Caco-2 (cell line): ENCODE measurements around the gene OVOL1. TPM values are rescaled to one million over a fixed set of nuclear protein-coding genes. Genes with fewer than 3 reads are reported as not detected.
"Not testable (repeated sequence)": the region's sequence is repeated elsewhere in the genome, so short reads cannot be mapped to it uniquely, and the experiment has no call there.

Experiments
- BruUV-seq: library from RNA; stranded (reverse); fragments of 400-500 nt; replicated peaks from 2 replicates; lab custom pipeline; 2021; lab: Mats Ljungman, UMichigan
- CTCF ChIA-PET: fragments of 300-600 bp; sonication (Branson Sonifier 250); formaldehyde crosslinking; loops from one replicate; lab custom pipeline; 2022; ENCODE audit warnings: antibody characterized with exemption; lab: Charles Lee
- POLR2A ChIA-PET: fragments of 300-600 bp; sonication (Branson Sonifier 250); formaldehyde crosslinking; loops from one replicate; lab custom pipeline; 2022; ENCODE audit warnings: antibody characterized with exemption; lab: Charles Lee
- DNase-seq, 2 experiments: peaks; one replicate each; pipeline versions ENCODE4 v3.0.0 to v3.0.0-alpha.2; 2020 to 2022
- H3K27me3 ChIP-seq: replicated peaks from 2 replicates; pipeline ENCODE4 v1.6.0; 2011; ENCODE audit warnings: low read length; ENCODE audit not compliant: control insufficient read depth, insufficient read depth
- H3K36me3 ChIP-seq: 2 replicates; pipeline ENCODE4 v1.5.1; 2011; ENCODE audit warnings: low read length; ENCODE audit not compliant: control insufficient read depth, insufficient read depth
- H3K4me1 ChIP-seq: fragments of 250-450 bp; sonication (Bioruptor Pico); 2 replicates; pipeline ENCODE4 v1.5.1; 2020; ENCODE audit warnings: mild to moderate bottlenecking
- H3K4me3 ChIP-seq: 2 replicates; pipeline ENCODE4 v1.5.1; 2011; ENCODE audit warnings: low read depth, mild to moderate bottlenecking, control low read depth, low read length
- H3K9me3 ChIP-seq: fragments of 250-450 bp; sonication (Bioruptor Pico); 2 replicates; pipeline ENCODE4 v1.5.1; 2020; ENCODE audit warnings: mild to moderate bottlenecking, moderate library complexity
- H3K27ac Mint-ChIP-seq: one replicate; pipeline ENCODE4 v1.8.0; 2022; ENCODE audit warnings: mixed read lengths; ENCODE audit not compliant: unreplicated experiment
- H3K27me3 Mint-ChIP-seq: one replicate; pipeline ENCODE4 v1.8.0; 2022; ENCODE audit warnings: mixed read lengths; ENCODE audit not compliant: insufficient read depth, unreplicated experiment
- H3K36me3 Mint-ChIP-seq: one replicate; pipeline ENCODE4 v1.8.0; 2022; ENCODE audit warnings: mild to moderate bottlenecking, mixed read lengths; ENCODE audit not compliant: insufficient read depth, unreplicated experiment
- H3K4me1 Mint-ChIP-seq: one replicate; pipeline ENCODE4 v1.8.0; 2022; ENCODE audit warnings: low read depth, mixed read lengths; ENCODE audit not compliant: unreplicated experiment
- H3K4me3 Mint-ChIP-seq: one replicate; pipeline ENCODE4 v1.8.0; 2022; ENCODE audit warnings: mild to moderate bottlenecking, moderate library complexity, mixed read lengths; ENCODE audit not compliant: unreplicated experiment
- H3K9me3 Mint-ChIP-seq: one replicate; pipeline ENCODE4 v1.8.0; 2022; ENCODE audit warnings: mixed read lengths; ENCODE audit not compliant: unreplicated experiment
- CTCF ChIP-seq, 2 experiments: fragments of 200-600 bp in 1 of 2; IDR thresholded peaks; 1 replicate in 1 of 2; 2 replicates in 1 of 2; pipeline versions ENCODE4 v1.5.1 to v1.8.0; 2011 to 2022; ENCODE audit warnings: antibody characterized with exemption in 1 of 2, control low read depth in 1 of 2, inconsistent platforms in 1 of 2, low read depth in 1 of 2, low read length in 1 of 2, mild to moderate bottlenecking in 1 of 2, moderate library complexity in 1 of 2; ENCODE audit not compliant: insufficient read depth in 1 of 2, severe bottlenecking in 1 of 2, unreplicated experiment in 1 of 2
- intact Hi-C: fragments of 100-400 bp; cut with micrococcal nuclease; formaldehyde crosslinking; loops from one replicate; pipeline ENCODE4 v1.10.0; 2022; ENCODE audit not compliant: unreplicated experiment
- total RNA-seq: library from RNA; stranded (reverse); gene quantifications from 2 replicates; pipeline ENCODE4 v1.2.3, GENCODE V29; 2022

The OVOL1 gene
- total RNA-seq, 1 experiment from 2014 or later, result 21.2 TPM

DNA sequence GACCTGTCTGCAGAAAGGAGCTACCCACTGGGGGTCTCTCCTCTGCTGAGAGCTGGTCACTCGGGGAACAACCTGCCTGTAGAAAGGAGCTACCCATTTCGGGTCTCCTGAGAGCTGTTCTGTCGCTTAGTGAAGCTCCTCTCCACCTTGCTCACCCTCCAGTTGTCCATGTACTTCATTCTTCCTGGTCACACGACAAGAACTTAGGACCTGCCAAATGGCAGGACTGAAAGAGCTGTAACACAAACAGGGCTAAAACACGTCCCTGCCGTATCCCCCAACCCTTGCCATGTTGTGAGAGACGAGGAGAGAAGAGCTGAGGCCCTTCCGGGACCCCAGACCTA lies 42.2 kb upstream of the OVOL1 start:
- Histone ChIP-seq H3K36me3 (no peaks in the 10 kb centered on the region), H3K4me3 (no peak overlapping the region), H3K4me1 (no peaks in the 10 kb centered on the region), H3K27me3 (no peaks in the 10 kb centered on the region; the same call in none of the 2 replicates), H3K9me3 (no peaks in the 10 kb centered on the region)
- Mint-ChIP-seq H3K27ac (no peak overlapping the region), H3K27me3 (peaks cover 4% of the 10 kb centered on the region), H3K4me1 (no peaks in the 10 kb centered on the region), H3K9me3 (no peaks in the 10 kb centered on the region), H3K36me3 (no peaks in the 10 kb centered on the region), H3K4me3 (no peak overlapping the region)
- no peak for TF ChIP-seq CTCF (IDR thresholded peaks at IDR 0.05; ENCODE audit: insufficient read depth in 1 of 2, low read depth in 1 of 2, low read length in 1 of 2, severe bottlenecking in 1 of 2, unreplicated experiment in 1 of 2)
- ChIA-PET POLR2A (no interaction called here), CTCF (interaction anchor here (0.6 to 1.6 kb wide), 17 partner anchors 24 to 214 kb away, joined by 3 to 17 read pairs (median 5); partner anchors contain the start of genes CCDC85B, MUS81, OVOL1 and RNASEH2C)
- DNase-seq, result no peak
- intact Hi-C loops, result loop anchor here (1.0 kb wide), 1 partner anchor 74 kb away; no protein-coding TSS in a partner anchor
- BruUV-seq, result no TSS peak

- Histone ChIP-seq H3K27me3 (no peaks in the 10 kb centered on the region; the same call in none of the 2 replicates), H3K4me1 (no peaks in the 10 kb centered on the region), H3K36me3 (no peaks in the 10 kb centered on the region), H3K4me3 (no peak overlapping the region), H3K9me3 (no peaks in the 10 kb centered on the region)
- ChIA-PET CTCF (interaction anchor here (0.6 to 1.6 kb wide), 17 partner anchors 24 to 213 kb away, joined by 3 to 17 read pairs (median 5); partner anchors contain the start of genes CCDC85B, MUS81, OVOL1 and RNASEH2C), POLR2A (no interaction called here)
- Mint-ChIP-seq H3K4me1 (no peaks in the 10 kb centered on the region), H3K9me3 (no peaks in the 10 kb centered on the region), H3K27ac (no peak overlapping the region), H3K27me3 (peaks cover 4% of the 10 kb centered on the region), H3K36me3 (no peaks in the 10 kb centered on the region), H3K4me3 (no peak overlapping the region)
- BruUV-seq, result no TSS peak
- TF ChIP-seq CTCF (IDR thresholded peaks at IDR 0.05; ENCODE audit: insufficient read depth in 1 of 2, low read depth in 1 of 2, low read length in 1 of 2, severe bottlenecking in 1 of 2, unreplicated experiment in 1 of 2), result no peak
- no peak for DNase-seq
- intact Hi-C loops, result no loop called here
These were observed 41.8 kb upstream of the OVOL1 start for GRCh38 chr11:65745049-65745448.

DNA sequence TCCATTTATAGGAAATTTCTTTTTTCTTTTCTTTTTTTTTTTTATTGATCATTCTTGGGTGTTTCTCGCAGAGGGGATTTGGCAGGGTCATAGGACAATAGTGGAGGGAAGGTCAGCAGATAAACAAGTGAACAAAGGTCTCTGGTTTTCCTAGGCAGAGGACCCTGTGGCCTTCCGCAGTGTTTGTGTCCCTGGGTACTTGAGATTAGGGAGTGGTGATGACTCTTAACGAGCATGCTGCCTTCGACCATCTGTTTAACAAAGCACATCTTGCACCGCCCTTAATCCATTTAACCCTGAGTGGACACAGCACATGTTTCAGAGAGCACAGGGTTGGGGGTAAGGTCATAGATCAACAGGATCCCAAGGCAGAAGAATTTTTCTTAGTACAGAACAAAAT lies 24.7 kb upstream of the OVOL1 start:
- H3K27me3 ChIP-seq, H3K4me3 Mint-ChIP-seq, H3K27me3 Mint-ChIP-seq, H3K4me1 ChIP-seq, H3K4me3 ChIP-seq, CTCF ChIA-PET, intact Hi-C loops, BruUV-seq, H3K36me3 ChIP-seq, H3K4me1 Mint-ChIP-seq, H3K27ac Mint-ChIP-seq, H3K36me3 Mint-ChIP-seq, H3K9me3 ChIP-seq, H3K9me3 Mint-ChIP-seq, POLR2A ChIA-PET, DNase-seq: not testable (repeated sequence)

DNA sequence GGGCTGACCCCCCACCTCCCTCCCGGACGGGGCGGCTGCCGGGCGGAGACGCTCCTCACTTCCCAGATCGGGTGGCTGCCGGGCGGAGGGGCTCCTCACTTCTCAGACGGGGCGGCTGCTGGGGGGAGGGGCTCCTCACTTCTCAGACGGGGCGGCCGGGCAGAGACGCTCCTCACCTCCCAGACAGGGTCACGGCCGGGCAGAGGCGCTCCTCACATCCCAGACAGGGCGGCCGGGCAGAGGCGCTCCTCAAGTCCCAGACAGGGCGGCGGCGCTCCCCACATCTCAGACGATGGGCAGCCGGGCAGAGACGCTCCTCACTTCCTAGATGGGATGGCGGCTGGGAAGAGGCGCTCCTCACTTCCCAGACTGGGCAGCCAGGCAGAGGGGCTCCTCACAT lies 24.0 kb upstream of the OVOL1 start:
- H3K36me3 Mint-ChIP-seq, H3K27me3 ChIP-seq, H3K27me3 Mint-ChIP-seq, BruUV-seq, POLR2A ChIA-PET, H3K4me1 ChIP-seq, H3K9me3 Mint-ChIP-seq, H3K4me3 Mint-ChIP-seq, DNase-seq, H3K36me3 ChIP-seq, H3K9me3 ChIP-seq, H3K4me3 ChIP-seq, intact Hi-C loops, H3K27ac Mint-ChIP-seq, H3K4me1 Mint-ChIP-seq, CTCF ChIA-PET: not testable (repeated sequence)
